Measurements from ENCODE around the gene CA5A.

DNA sequence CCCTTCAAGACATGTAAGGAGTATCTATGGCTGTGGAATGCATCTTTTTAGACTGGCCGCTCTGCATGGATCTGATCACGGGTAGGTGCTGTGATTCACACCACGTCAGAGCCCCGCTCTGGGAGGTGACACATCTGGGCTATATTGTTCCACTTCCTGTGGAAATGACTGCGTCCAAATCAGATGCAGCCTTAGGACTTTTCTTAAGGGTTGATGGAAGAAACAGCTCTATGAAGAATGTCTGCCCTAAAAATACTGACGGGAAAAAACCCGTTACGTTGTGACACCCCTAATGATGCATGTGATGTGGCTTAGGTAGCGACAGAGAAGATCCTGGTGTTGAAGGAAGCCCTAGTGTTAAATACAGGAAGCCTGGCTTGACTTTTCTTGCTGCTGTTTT is 27.1 kb upstream of the CA5A start:
- TF ChIP-seq, protein P1, sequence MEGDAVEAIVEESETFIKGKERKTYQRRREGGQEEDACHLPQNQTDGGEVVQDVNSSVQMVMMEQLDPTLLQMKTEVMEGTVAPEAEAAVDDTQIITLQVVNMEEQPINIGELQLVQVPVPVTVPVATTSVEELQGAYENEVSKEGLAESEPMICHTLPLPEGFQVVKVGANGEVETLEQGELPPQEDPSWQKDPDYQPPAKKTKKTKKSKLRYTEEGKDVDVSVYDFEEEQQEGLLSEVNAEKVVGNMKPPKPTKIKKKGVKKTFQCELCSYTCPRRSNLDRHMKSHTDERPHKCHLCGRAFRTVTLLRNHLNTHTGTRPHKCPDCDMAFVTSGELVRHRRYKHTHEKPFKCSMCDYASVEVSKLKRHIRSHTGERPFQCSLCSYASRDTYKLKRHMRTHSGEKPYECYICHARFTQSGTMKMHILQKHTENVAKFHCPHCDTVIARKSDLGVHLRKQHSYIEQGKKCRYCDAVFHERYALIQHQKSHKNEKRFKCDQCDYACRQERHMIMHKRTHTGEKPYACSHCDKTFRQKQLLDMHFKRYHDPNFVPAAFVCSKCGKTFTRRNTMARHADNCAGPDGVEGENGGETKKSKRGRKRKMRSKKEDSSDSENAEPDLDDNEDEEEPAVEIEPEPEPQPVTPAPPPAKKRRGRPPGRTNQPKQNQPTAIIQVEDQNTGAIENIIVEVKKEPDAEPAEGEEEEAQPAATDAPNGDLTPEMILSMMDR (IDR thresholded peaks at IDR 0.05; ENCODE audit: insufficient read depth, low read depth, low read length), result no peak
- TF ChIP-seq EZH2 (IDR thresholded peaks at IDR 0.05; ENCODE audit: insufficient read depth, low read length), result no peak
